A673 (cell line): ENCODE data around the gene CLASRP. TPM values are rescaled to one million over a fixed set of nuclear protein-coding genes. Genes with fewer than 3 reads are reported as not detected.

ENCODE experiments used
- BruUV-seq: library from RNA; stranded (reverse); fragments of 400-500 nt; replicated peaks from 2 replicates; lab custom pipeline; 2021; lab: Mats Ljungman, UMichigan
- CTCF ChIA-PET: fragments of 300-600 bp; sonication (Branson Sonifier 250); formaldehyde crosslinking; loops from one replicate; lab custom pipeline; 2022; ENCODE audit warnings: antibody characterized with exemption; lab: Charles Lee
- POLR2A ChIA-PET: fragments of 300-600 bp; sonication (Branson Sonifier 250); formaldehyde crosslinking; loops from one replicate; lab custom pipeline; 2022; ENCODE audit warnings: antibody characterized with exemption; ENCODE audit not compliant: low non-redundant PET; lab: Charles Lee
- DNase-seq: peaks from one replicate; pipeline ENCODE4 v3.0.0-alpha.2; 2015; ENCODE audit warnings: low spot score
- H3K27ac ChIP-seq: fragments of 200-600 bp; sonication (generic); 2 replicates; pipeline ENCODE4 v1.5.1; 2016; ENCODE audit warnings: mixed run types, low read depth, mild to moderate bottlenecking, mixed read lengths, antibody characterized with exemption, low read length; ENCODE audit not compliant: poor library complexity, severe bottlenecking
- H3K27me3 ChIP-seq: fragments of 200-600 bp; sonication (generic); replicated peaks from 2 replicates; pipeline ENCODE4 v1.6.1; 2017; ENCODE audit warnings: mixed run types, low read depth, mild to moderate bottlenecking, mixed read lengths, antibody characterized with exemption, low read length; ENCODE audit not compliant: insufficient read depth, poor library complexity
- H3K36me3 ChIP-seq: fragments of 200-600 bp; sonication (generic); 2 replicates; pipeline ENCODE4 v1.6.1; 2016; ENCODE audit warnings: mixed run types, mild to moderate bottlenecking, mixed read lengths, antibody characterized with exemption, low read length; ENCODE audit not compliant: insufficient read depth, poor library complexity, severe bottlenecking
- H3K4me1 ChIP-seq: fragments of 200-600 bp; sonication (generic); 2 replicates; pipeline ENCODE4 v1.6.1; 2017; ENCODE audit warnings: mixed run types, mild to moderate bottlenecking, mixed read lengths, antibody characterized with exemption, low read length; ENCODE audit not compliant: insufficient read depth, poor library complexity, severe bottlenecking
- H3K4me3 ChIP-seq: fragments of 200-600 bp; sonication (generic); 2 replicates; pipeline ENCODE4 v1.5.1; 2016; ENCODE audit warnings: low read depth, mixed run types, mild to moderate bottlenecking, mixed read lengths, low read length; ENCODE audit not compliant: poor library complexity, severe bottlenecking
- H3K9me3 ChIP-seq: fragments of 200-600 bp; sonication (generic); 2 replicates; pipeline ENCODE4 v1.6.1; 2016; ENCODE audit warnings: mixed run types, low read depth, mild to moderate bottlenecking, mixed read lengths, antibody characterized with exemption, low read length; ENCODE audit not compliant: poor library complexity, severe bottlenecking
- EZH2 ChIP-seq: fragments of 200-600 bp; sonication (generic); IDR thresholded peaks from 2 replicates; pipeline ENCODE4 v1.6.1; 2017; ENCODE audit warnings: borderline replicate concordance, low read depth, mild to moderate bottlenecking, mixed read lengths, antibody characterized with exemption, low read length; ENCODE audit not compliant: poor library complexity, severe bottlenecking
- intact Hi-C: fragments of 100-400 bp; cut with micrococcal nuclease; formaldehyde crosslinking; loops from one replicate; pipeline ENCODE4 v1.10.0; 2022; ENCODE audit not compliant: unreplicated experiment
- total RNA-seq: library from RNA; stranded (reverse); gene quantifications from 2 replicates; pipeline ENCODE4 v1.2.3, GENCODE V29; 2021
- TF ChIP-seq, protein P1 (sequence below): fragments of 300-800, 200-600 bp; sonication (generic); conservative IDR thresholded peaks from 2 replicates; pipeline ENCODE4 v1.5.1; 2017; ENCODE audit warnings: low read depth, mild to moderate bottlenecking, antibody characterized with exemption, low read length, moderate library complexity, mixed read lengths

CLASRP gene
- total RNA-seq, 1 experiment from 2014 or later: 104 TPM

DNA sequence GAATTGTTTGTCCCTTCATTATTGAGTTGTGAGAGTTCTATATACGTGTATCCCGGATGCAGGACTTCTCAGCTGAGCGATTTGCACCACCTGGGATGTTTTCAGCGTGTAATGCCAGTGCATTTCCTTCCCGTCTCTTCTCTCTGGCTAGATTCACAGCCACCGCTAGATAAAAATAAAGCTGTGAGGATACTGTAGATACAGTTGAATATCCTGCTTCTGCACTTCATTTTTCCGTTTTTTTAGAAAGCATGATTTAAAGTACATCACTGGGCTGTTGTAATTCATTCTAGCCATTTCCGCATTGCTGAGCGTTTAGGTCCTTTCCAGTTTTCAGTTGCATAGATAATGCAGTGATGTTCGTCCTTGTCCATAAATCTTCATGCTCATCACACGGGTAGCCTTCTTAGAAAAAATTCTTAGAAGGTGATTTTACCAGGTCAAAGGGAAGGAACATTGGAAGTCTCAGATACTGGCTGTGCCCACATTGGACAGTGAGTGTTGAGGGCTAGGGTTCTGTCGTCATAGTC is 68.8 kb downstream of the CLASRP start:
- DNase-seq: no peak
- H3K27ac ChIP-seq: no peak overlapping the region
- no peak for TF ChIP-seq EZH2
- TF ChIP-seq, protein P1, sequence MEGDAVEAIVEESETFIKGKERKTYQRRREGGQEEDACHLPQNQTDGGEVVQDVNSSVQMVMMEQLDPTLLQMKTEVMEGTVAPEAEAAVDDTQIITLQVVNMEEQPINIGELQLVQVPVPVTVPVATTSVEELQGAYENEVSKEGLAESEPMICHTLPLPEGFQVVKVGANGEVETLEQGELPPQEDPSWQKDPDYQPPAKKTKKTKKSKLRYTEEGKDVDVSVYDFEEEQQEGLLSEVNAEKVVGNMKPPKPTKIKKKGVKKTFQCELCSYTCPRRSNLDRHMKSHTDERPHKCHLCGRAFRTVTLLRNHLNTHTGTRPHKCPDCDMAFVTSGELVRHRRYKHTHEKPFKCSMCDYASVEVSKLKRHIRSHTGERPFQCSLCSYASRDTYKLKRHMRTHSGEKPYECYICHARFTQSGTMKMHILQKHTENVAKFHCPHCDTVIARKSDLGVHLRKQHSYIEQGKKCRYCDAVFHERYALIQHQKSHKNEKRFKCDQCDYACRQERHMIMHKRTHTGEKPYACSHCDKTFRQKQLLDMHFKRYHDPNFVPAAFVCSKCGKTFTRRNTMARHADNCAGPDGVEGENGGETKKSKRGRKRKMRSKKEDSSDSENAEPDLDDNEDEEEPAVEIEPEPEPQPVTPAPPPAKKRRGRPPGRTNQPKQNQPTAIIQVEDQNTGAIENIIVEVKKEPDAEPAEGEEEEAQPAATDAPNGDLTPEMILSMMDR: no peak
- no peak overlapping the region for H3K4me3 ChIP-seq
- ChIA-PET CTCF (no interaction called here), POLR2A (no interaction called here)
- no peaks in the 10 kb centered on the region for H3K27me3 ChIP-seq
- H3K36me3 ChIP-seq: no peaks in the 10 kb centered on the region
- TSS peak; percentile 9 for BruUV-seq
- H3K9me3 ChIP-seq: no peaks in the 10 kb centered on the region
- intact Hi-C loops: no loop called here
- peaks cover 8% of the 10 kb centered on the region for H3K4me1 ChIP-seq

DNA sequence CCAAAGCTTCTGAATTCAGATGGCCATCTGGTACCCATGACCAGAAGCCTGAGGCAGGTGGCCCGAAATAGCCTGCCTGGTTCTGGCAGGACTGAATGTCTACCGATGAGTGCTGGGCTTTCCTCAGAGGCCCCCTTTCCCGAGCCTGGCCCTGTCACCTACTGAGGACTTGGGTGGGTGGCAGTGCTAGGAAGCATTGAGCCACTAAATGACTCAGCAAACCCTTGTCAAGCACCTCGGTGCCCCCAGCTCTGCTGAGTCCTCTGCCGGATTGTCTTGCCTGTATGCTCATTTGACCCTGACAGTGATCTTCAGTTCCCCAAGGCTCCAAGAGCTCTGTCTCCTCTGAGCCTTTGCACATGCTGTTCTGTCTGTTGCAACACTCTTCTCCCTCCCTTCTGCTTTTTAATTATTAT is 72.0 kb downstream of the CLASRP start:
- Histone ChIP-seq H3K4me3 (no peak overlapping the region), H3K27ac (no peak overlapping the region), H3K36me3 (no peaks in the 10 kb centered on the region), H3K27me3 (no peaks in the 10 kb centered on the region), H3K4me1 (no peaks in the 10 kb centered on the region), H3K9me3 (no peaks in the 10 kb centered on the region)
- no peak for DNase-seq
- ChIA-PET CTCF (no interaction called here), POLR2A (no interaction called here)
- intact Hi-C loops: no loop called here
- TF ChIP-seq, protein P1: no peak
- TF ChIP-seq EZH2: no peak
- BruUV-seq: no TSS peak

DNA sequence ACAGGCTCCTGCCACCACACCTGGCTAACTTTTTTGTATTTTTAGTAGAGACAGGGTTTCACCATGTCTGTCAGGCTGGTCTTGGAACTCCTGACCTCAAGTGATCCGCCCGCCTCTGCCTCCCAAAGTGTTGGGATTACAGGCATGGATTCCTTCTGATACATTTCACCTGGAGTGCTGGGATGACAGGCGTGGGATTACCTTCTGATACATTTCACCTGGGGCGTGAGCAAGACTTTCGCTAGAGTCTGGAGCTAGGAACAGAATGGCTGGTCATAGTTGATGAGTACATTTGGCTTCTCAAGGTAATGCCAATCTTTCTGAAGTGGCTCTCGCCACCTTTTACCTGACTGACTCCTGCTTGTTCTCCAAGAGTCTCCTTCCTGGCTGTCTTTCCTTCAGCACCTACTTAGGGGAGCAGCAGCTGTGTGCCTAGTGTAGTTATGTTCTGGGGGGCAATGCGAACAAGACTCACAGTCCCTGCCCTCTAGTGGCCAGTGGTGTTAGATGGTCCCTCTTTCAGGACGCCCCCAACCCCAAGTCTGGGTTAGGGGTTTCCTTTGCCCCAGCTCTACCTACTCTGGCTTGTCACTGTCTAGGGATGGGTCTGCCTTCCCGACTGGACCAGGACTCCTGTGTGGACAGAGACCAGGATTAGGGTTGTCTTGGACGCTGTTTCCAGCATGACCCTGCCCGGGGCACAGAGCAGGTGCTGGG is 73.4 kb downstream of the CLASRP start:
- BruUV-seq: no TSS peak
- Histone ChIP-seq H3K4me3 (no peak overlapping the region), H3K9me3 (no peaks in the 10 kb centered on the region), H3K4me1 (no peaks in the 10 kb centered on the region), H3K27ac (no peak overlapping the region), H3K27me3 (no peaks in the 10 kb centered on the region), H3K36me3 (no peaks in the 10 kb centered on the region)
- TF ChIP-seq EZH2: no peak
- TF ChIP-seq, protein P1: no peak
- DNase-seq: no peak
- POLR2A ChIA-PET: no interaction called here
- intact Hi-C loops: no loop called here
- CTCF ChIA-PET: no interaction called here
